Measurements from ENCODE around the gene CLTB.

The CLTB gene

DNA sequence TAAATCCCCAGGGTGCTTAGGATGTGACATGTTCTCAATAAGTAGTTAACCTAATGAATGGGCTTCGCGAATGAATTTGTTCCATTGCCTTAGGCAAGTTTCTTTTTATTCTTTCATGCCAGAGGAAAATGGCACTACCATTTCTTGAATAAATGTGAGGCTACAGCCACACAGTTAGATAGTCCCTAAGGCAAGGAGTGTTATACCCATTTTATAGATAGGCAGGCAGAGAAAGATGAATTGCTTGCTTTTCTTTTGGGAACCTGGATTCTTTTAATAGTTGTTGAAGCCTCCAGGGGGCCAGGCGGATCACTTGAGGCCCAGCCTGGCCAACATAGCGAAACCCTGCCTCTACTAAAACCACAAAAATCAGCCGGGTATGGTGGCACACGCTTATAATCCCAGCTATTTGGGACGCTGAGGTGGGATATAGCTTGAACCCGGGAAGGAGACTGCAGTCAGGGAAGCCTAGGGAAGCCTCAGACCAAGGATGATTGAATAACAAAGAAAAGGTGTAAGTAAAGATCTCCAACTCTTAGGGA is 28.9 kb downstream of the CLTB start:
- no peak for DNase-seq (ENCODE audit: low spot score)
- Histone ChIP-seq H3K4me3 (peak overlapping the region; percentile 95), H3K27ac (no peak overlapping the region)
- TF ChIP-seq, protein P1, sequence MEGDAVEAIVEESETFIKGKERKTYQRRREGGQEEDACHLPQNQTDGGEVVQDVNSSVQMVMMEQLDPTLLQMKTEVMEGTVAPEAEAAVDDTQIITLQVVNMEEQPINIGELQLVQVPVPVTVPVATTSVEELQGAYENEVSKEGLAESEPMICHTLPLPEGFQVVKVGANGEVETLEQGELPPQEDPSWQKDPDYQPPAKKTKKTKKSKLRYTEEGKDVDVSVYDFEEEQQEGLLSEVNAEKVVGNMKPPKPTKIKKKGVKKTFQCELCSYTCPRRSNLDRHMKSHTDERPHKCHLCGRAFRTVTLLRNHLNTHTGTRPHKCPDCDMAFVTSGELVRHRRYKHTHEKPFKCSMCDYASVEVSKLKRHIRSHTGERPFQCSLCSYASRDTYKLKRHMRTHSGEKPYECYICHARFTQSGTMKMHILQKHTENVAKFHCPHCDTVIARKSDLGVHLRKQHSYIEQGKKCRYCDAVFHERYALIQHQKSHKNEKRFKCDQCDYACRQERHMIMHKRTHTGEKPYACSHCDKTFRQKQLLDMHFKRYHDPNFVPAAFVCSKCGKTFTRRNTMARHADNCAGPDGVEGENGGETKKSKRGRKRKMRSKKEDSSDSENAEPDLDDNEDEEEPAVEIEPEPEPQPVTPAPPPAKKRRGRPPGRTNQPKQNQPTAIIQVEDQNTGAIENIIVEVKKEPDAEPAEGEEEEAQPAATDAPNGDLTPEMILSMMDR (IDR thresholded peaks at IDR 0.05), result no peak

DNA sequence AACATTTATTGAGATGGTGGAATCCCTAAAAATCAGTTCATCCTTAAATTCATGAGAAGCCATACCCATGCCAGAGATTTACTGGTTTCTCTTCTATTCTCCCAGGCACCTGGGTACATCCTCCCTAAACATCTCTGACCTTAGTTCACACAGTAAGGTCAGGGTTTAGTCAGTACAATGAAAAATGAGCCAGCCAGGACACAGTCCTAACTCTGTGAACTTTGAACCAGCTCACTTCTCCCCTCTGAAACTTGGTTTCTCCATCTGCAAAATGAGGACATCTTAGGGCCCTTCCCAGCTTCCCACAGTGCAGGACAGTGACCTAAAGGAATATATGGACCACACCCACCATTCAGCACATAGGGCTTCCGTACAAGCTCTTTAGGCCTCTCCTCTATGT is 29.8 kb downstream of the CLTB start:
- TF ChIP-seq, protein P1 (IDR thresholded peaks at IDR 0.05), result no peak

GRCh38 chr5:176384991-176385390 is 31.3 kb downstream of the CLTB start:
- Histone ChIP-seq H3K4me3 (no peak overlapping the region), H3K27ac (no peak overlapping the region)
- DNase-seq (ENCODE audit: low spot score), result no peak
- TF ChIP-seq, protein P1 (IDR thresholded peaks at IDR 0.05), result no peak

More for the DNA sequence above, 29.8 kb downstream of the CLTB start:
- DNase-seq (ENCODE audit: low spot score), result no peak
- Histone ChIP-seq H3K4me3 (no peak overlapping the region), H3K27ac (no peak overlapping the region)

GRCh38 chr5:176384366-176384930 is 31.9 kb downstream of the CLTB start:
- DNase-seq (ENCODE audit: low spot score), result no peak
- TF ChIP-seq, protein P1 (IDR thresholded peaks at IDR 0.05), result no peak
- Histone ChIP-seq H3K4me3 (no peak overlapping the region), H3K27ac (no peak overlapping the region)

- Histone ChIP-seq H3K27ac (no peak overlapping the region), H3K4me3 (no peak overlapping the region)
- no peak for DNase-seq (ENCODE audit: low spot score)
- TF ChIP-seq, protein P1 (IDR thresholded peaks at IDR 0.05), result no peak
Measured at GRCh38 chr5:176383961-176384360, 32.4 kb downstream of the CLTB start.

- TF ChIP-seq, protein P1 (IDR thresholded peaks at IDR 0.05), result no peak
- H3K27ac ChIP-seq, result no peak overlapping the region
- DNase-seq (ENCODE audit: low spot score), result no peak
- H3K4me3 ChIP-seq, result no peak overlapping the region
Measured at GRCh38 chr5:176383248-176383905, 33.0 kb downstream of the CLTB start.

DNA sequence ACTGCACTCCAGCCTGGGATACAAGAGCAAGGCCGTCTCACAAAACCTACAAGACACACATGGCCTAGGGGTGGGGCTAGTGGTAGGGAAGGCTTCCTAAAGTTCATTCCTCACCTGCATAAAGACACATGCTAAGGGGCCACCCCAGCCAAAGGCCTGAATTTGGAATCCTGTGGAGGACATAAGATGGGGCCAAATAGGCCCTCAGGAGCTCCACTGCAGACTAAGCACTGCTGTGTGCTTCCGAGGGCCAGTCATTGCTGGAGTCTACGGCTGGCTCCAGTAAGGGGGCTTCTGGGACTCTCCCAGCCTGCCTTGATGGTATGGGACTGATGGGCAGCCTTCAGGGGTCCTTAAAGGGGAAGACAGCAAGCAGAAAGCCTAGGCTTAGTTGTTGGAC is 33.6 kb downstream of the CLTB start:
- Histone ChIP-seq H3K27ac (peak overlapping the region; percentile 70 to 78), H3K4me3 (no peak overlapping the region)
- TF ChIP-seq, protein P1 (IDR thresholded peaks at IDR 0.05), result no peak
- DNase-seq (ENCODE audit: low spot score), result no peak

All from coronary artery (tissue), 2 donors.